GM21367 (cell line): ENCODE measurements around the gene RNF8.
"Not testable (repeated sequence)": the region's sequence is repeated elsewhere in the genome, so short reads cannot be mapped to it uniquely, and the experiment has no call there.

Source experiments
- ATAC-seq: cut with Tn5 transposase; IDR thresholded peaks from one replicate; pipeline ENCODE4 v1.9.1; 2021; ENCODE audit not compliant: unreplicated experiment

Gene RNF8

GRCh38 chr6:37321516-37322415 is 32.0 kb upstream of the RNF8 start:
- ATAC-seq, result no peak

GRCh38 chr6:37323580-37323979 is 30.2 kb upstream of the RNF8 start:
- no peak for ATAC-seq

GRCh38 chr6:37324131-37325033 is 29.4 kb upstream of the RNF8 start:
- ATAC-seq, result no peak

- ATAC-seq, result not testable (repeated sequence)
Observed at GRCh38 chr6:37330345-37330744, 23.4 kb upstream of the RNF8 start.

GRCh38 chr6:37331047-37331446 is 22.7 kb upstream of the RNF8 start:
- no peak for ATAC-seq

GRCh38 chr6:37332894-37333293 is 20.9 kb upstream of the RNF8 start:
- ATAC-seq, result no peak

- no peak for ATAC-seq
Observed at GRCh38 chr6:37334047-37334446, 19.7 kb upstream of the RNF8 start.

- ATAC-seq, result not testable (repeated sequence)
Observed at GRCh38 chr6:37338317-37338716, 15.5 kb upstream of the RNF8 start.

GRCh38 chr6:37338745-37339255 is 15.0 kb upstream of the RNF8 start:
- no peak for ATAC-seq

- ATAC-seq, result no peak
Observed at GRCh38 chr6:37339741-37340638, 13.8 kb upstream of the RNF8 start.

- ATAC-seq, result no peak
Observed at GRCh38 chr6:37340639-37340943, 13.2 kb upstream of the RNF8 start.

GRCh38 chr6:37343248-37343647 is 10.5 kb upstream of the RNF8 start:
- ATAC-seq, result no peak

GRCh38 chr6:37344308-37344707 is 9.5 kb upstream of the RNF8 start:
- ATAC-seq, result no peak

GRCh38 chr6:37345804-37346203 is 8.0 kb upstream of the RNF8 start:
- ATAC-seq, result not testable (repeated sequence)

GRCh38 chr6:37347177-37347576 is 6.6 kb upstream of the RNF8 start:
- no peak for ATAC-seq

- ATAC-seq, result no peak
Observed at GRCh38 chr6:37347670-37348111, 6.1 kb upstream of the RNF8 start.

- ATAC-seq, result no peak
Observed at GRCh38 chr6:37351027-37351426, 2.8 kb upstream of the RNF8 start.

- no peak for ATAC-seq
Observed at GRCh38 chr6:37352384-37352783, 1.4 kb upstream of the RNF8 start.

GRCh38 chr6:37354526-37355384 is 972 bp downstream of the RNF8 start:
- ATAC-seq, result no peak

- ATAC-seq, result no peak
Observed at GRCh38 chr6:37357288-37357687, 3.5 kb downstream of the RNF8 start.
